ENCODE measurements around the gene MIAT. TPM values are rescaled to one million over a fixed set of nuclear protein-coding genes. Genes with fewer than 3 reads are reported as not detected.

MIAT gene
- total RNA-seq, 1 experiment from 2014 or later, result 0.33 TPM

GRCh38 chr22:26651815-26652214, 5.6 kb upstream of the MIAT start:
- no TSS peak for BruUV-seq (replicated peaks)
- Histone ChIP-seq H3K4me1 (ENCODE audit: control insufficient read depth, insufficient read depth, low read length) (no peaks in the 10 kb centered on the region), H3K36me3 (ENCODE audit: control insufficient read depth, insufficient read depth, low read length) (no peaks in the 10 kb centered on the region), H3K27me3 (ENCODE audit: control insufficient read depth, insufficient read depth, low read length) (peaks cover 5% of the 10 kb centered on the region), H3K27ac (ENCODE audit: low read length) (no peak overlapping the region), H3K9me3 (ENCODE audit: control insufficient read depth, insufficient read depth, low read depth, low read length) (no peaks in the 10 kb centered on the region), H3K4me3 (ENCODE audit: low read depth in 2 of 2, low read length in 2 of 2) (no peak overlapping the region)
- POLR2A ChIA-PET, result no interaction called here
- in situ Hi-C loops (cut with HindIII; ENCODE audit: low pct_unique_long_range_greater_than_20kb, low sequenced_read_pairs) (no loop called here), intact Hi-C loops (cut with micrococcal nuclease; ENCODE audit: unreplicated experiment) (no loop called here)
- DNase-seq (ENCODE audit: low read depth, low spot score) (no peak), ATAC-seq (no peak)
- TF ChIP-seq POLR2AphosphoS5 (IDR thresholded peaks at IDR 0.05; ENCODE audit: low read depth, low read length), result no peak
- TF ChIP-seq CTCF (IDR thresholded peaks at IDR 0.05), result no peak
- TF ChIP-seq REST (IDR thresholded peaks at IDR 0.05; ENCODE audit: insufficient read depth in 1 of 2, low read depth in 2 of 2, low read length in 1 of 2), result no peak
- no peak for TF ChIP-seq SIN3A (IDR thresholded peaks at IDR 0.05; ENCODE audit: borderline replicate concordance, insufficient read depth, low read depth, low read length)
- no peak for TF ChIP-seq TCF7L2 (IDR thresholded peaks at IDR 0.05; ENCODE audit: low read depth, low read length)
- CTCF ChIA-PET, result no interaction called here

- POLR2A ChIA-PET, result no interaction called here
- Histone ChIP-seq H3K9me3 (ENCODE audit: control insufficient read depth, insufficient read depth, low read depth, low read length) (no peaks in the 10 kb centered on the region), H3K4me1 (ENCODE audit: control insufficient read depth, insufficient read depth, low read length) (peaks cover 4% of the 10 kb centered on the region), H3K27me3 (ENCODE audit: control insufficient read depth, insufficient read depth, low read length) (peaks cover 3% of the 10 kb centered on the region; the same call in 1 of the 2 replicates), H3K36me3 (ENCODE audit: control insufficient read depth, insufficient read depth, low read length) (no peaks in the 10 kb centered on the region), H3K4me3 (ENCODE audit: low read depth in 2 of 2, low read length in 2 of 2) (peak overlapping the region in 1 of 2 experiments; percentile 14; a peak in 1 of 4 replicates), H3K27ac (ENCODE audit: low read length) (no peak overlapping the region)
- intact Hi-C loops (cut with micrococcal nuclease; ENCODE audit: unreplicated experiment) (no loop called here), in situ Hi-C loops (cut with HindIII; ENCODE audit: low pct_unique_long_range_greater_than_20kb, low sequenced_read_pairs) (no loop called here)
- BruUV-seq (replicated peaks), result no TSS peak
- CTCF ChIA-PET, result no interaction called here
- no peak for TF ChIP-seq POLR2AphosphoS5 (IDR thresholded peaks at IDR 0.05; ENCODE audit: low read depth, low read length)
- no peak for TF ChIP-seq REST (IDR thresholded peaks at IDR 0.05; ENCODE audit: insufficient read depth in 1 of 2, low read depth in 2 of 2, low read length in 1 of 2)
- TF ChIP-seq CTCF (IDR thresholded peaks at IDR 0.05), result no peak
- no peak for TF ChIP-seq TCF7L2 (IDR thresholded peaks at IDR 0.05; ENCODE audit: low read depth, low read length)
- TF ChIP-seq SIN3A (IDR thresholded peaks at IDR 0.05; ENCODE audit: borderline replicate concordance, insufficient read depth, low read depth, low read length), result no peak
- DNase-seq (ENCODE audit: low read depth, low spot score) (no peak), ATAC-seq (no peak; the same call in 1 of the 2 replicates)
Measured at GRCh38 chr22:26658161-26658560, 773 bp downstream of the MIAT start.
